ENCODE measurements around the gene IFT81.

- TF ChIP-seq RCOR1 (IDR thresholded peaks at IDR 0.05; ENCODE audit: low read depth, low read length) (no peak), EP300 (IDR thresholded peaks at IDR 0.05) (no peak), USF2 (IDR thresholded peaks at IDR 0.05) (no peak), CTCF (IDR thresholded peaks at IDR 0.05) (no peak), CEBPB (IDR thresholded peaks at IDR 0.05) (no peak), CBX8 (IDR thresholded peaks at IDR 0.05) (no peak), SMC3 (IDR thresholded peaks at IDR 0.05) (no peak)
Observed at GRCh38 chr12:110198386-110198785, 74.2 kb downstream of the IFT81 start.
